Brain microvascular endothelial cell (primary cell): ENCODE data around the gene ONECUT3.

ENCODE experiments used
- DNase-seq: peaks from one replicate; pipeline ENCODE4 v3.0.0-alpha.2; 2020
- H3K27ac ChIP-seq: fragments of 250-450 bp; sonication (Bioruptor Pico); 2 replicates; pipeline ENCODE4 v1.5.1; 2020; ENCODE audit warnings: mild to moderate bottlenecking, moderate library complexity
- H3K27me3 ChIP-seq: fragments of 250-450 bp; sonication (Bioruptor Pico); replicated peaks from 2 replicates; pipeline ENCODE4 v1.5.1; 2020; ENCODE audit warnings: mild to moderate bottlenecking
- H3K36me3 ChIP-seq: fragments of 250-450 bp; sonication (Bioruptor Pico); replicated peaks from 2 replicates; pipeline ENCODE4 v1.5.1; 2020; ENCODE audit warnings: mild to moderate bottlenecking
- H3K4me3 ChIP-seq: 2 replicates; pipeline ENCODE4 v1.5.1; 2011; ENCODE audit warnings: low read depth, mild to moderate bottlenecking, control low read depth, low read length, moderate library complexity
- CTCF ChIP-seq: IDR thresholded peaks from 2 replicates; pipeline ENCODE4 v1.5.1; 2011; ENCODE audit warnings: low read depth, mild to moderate bottlenecking, moderate library complexity, low read length, control low read depth, inconsistent platforms; ENCODE audit errors: missing control alignments
- in situ Hi-C: cut with HindIII; loops from 2 replicates; pipeline ENCODE4 v1.10.0; 2017; ENCODE audit warnings: low sequenced_read_pairs, low pct_ligation_motif_present

Gene ONECUT3

GRCh38 chr19:1806184-1807029, 53.1 kb downstream of the ONECUT3 start:
- H3K27ac ChIP-seq, result no peak overlapping the region
- DNase-seq, result no peak
- no peak for TF ChIP-seq CTCF
- H3K4me3 ChIP-seq, result no peak overlapping the region
- H3K36me3 ChIP-seq, result no peaks in the 10 kb centered on the region
- no peaks in the 10 kb centered on the region for H3K27me3 ChIP-seq
- in situ Hi-C loops, result no loop called here

- Histone ChIP-seq H3K4me3 (no peak overlapping the region), H3K36me3 (no peaks in the 10 kb centered on the region), H3K27me3 (no peaks in the 10 kb centered on the region), H3K27ac (no peak overlapping the region)
- DNase-seq, result no peak
- no peak for TF ChIP-seq CTCF
- in situ Hi-C loops, result no loop called here
Observed at GRCh38 chr19:1807030-1807694, 53.9 kb downstream of the ONECUT3 start.

DNA sequence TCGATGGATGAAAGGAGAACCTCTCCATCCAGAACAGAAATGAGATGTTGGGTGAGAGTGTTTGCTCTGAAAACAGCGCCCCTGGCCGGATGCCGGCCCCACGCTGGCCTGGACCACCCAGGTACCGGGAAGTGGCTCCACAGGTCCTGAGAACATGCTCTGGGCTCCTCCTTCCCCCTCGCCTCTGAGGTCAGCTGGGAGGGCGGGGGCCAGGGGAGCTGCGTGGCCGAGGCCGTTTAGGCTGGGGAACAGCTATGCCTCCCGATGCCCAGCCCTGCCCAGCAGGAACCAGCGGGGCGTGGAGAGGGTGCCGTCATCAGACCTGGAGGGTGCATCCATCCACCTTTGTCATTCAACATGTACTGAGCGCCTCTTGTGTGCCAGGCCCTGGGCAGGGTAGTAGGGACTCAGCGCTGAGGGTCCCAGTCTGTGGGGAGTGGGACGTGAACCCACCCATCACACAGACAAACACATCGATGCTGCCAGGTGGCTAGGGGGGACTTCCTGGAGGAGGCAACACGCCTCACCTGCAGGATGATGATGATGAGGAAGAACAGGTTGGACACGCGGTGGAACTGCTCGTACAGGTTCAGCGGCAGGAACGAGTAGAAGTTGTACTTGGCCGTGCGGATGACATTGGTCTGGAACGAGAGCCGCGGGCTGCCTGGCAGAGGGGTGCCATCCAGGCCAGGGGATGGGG, 54.5 kb downstream of the ONECUT3 start:
- Histone ChIP-seq H3K27me3 (no peaks in the 10 kb centered on the region), H3K27ac (no peak overlapping the region), H3K36me3 (no peaks in the 10 kb centered on the region), H3K4me3 (no peak overlapping the region)
- no peak for TF ChIP-seq CTCF
- no peak for DNase-seq
- in situ Hi-C loops, result no loop called here

DNA sequence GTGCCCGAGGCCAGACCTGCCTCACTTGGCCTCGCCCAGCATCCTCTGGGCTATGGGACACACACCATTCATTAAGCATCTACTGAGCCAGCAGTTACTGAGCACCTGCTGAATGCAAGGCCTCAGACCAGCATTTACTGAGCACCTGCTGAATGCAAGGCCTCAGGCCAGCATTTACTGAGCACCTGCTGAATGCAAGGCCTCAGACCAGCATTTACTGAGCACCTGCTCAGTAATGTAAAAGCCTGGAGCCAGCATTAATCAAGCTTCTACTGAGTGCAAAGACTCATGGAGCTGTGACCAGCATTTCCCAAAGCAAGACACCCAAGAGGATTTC, 55.1 kb downstream of the ONECUT3 start:
- in situ Hi-C loops, result no loop called here
- Histone ChIP-seq H3K27ac (no peak overlapping the region), H3K27me3 (no peaks in the 10 kb centered on the region), H3K36me3 (no peaks in the 10 kb centered on the region), H3K4me3 (no peak overlapping the region)
- TF ChIP-seq CTCF, result no peak
- DNase-seq, result no peak

DNA sequence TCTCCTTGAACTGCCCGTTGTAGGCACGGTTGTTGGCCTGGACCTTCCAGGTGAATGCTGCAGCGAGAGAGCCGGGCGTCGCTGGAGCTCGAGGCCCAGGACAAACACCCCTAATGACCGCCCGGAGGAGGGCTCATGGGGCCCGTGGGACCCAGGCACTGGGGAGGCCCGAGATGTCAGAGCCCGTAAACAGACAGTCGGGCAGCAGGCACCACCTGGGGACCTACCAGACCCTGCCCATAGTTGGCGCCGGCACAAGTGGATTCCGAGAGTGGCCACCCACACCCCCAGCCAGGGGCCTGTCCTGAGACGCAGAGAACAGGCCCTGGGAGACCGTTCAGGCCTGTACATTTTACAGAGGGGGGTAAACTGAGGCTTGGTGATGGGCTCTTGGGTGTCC, 56.4 kb downstream of the ONECUT3 start:
- DNase-seq, result no peak
- Histone ChIP-seq H3K4me3 (no peak overlapping the region), H3K27me3 (no peaks in the 10 kb centered on the region), H3K36me3 (peaks cover 2% of the 10 kb centered on the region), H3K27ac (no peak overlapping the region)
- no peak for TF ChIP-seq CTCF
- in situ Hi-C loops, result no loop called here
